ENCODE measurements around the gene KRTAP4-2.

DNA sequence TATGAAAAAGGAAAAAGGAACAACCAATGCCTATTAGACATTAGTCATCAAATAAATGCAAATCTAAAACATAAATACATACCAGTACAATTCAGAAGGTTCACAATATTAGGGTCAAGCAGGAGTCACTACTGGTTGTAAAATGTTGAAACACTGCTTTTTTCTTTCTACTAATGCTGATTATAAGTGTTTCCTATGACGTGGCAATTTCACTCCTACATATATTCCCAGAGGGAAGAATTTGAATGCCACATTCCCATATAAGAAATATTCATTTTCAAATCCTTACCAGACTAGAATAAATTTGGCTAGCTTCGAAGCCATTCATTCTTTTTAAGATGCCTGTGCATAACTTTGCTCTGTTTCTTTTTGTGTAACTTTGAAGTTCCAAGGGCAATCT lies 45.8 kb upstream of the KRTAP4-2 start:
- TF ChIP-seq, protein P1, sequence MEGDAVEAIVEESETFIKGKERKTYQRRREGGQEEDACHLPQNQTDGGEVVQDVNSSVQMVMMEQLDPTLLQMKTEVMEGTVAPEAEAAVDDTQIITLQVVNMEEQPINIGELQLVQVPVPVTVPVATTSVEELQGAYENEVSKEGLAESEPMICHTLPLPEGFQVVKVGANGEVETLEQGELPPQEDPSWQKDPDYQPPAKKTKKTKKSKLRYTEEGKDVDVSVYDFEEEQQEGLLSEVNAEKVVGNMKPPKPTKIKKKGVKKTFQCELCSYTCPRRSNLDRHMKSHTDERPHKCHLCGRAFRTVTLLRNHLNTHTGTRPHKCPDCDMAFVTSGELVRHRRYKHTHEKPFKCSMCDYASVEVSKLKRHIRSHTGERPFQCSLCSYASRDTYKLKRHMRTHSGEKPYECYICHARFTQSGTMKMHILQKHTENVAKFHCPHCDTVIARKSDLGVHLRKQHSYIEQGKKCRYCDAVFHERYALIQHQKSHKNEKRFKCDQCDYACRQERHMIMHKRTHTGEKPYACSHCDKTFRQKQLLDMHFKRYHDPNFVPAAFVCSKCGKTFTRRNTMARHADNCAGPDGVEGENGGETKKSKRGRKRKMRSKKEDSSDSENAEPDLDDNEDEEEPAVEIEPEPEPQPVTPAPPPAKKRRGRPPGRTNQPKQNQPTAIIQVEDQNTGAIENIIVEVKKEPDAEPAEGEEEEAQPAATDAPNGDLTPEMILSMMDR (IDR thresholded peaks at IDR 0.05; ENCODE audit: low read length) = no peak
- TF ChIP-seq EZH2 (IDR thresholded peaks at IDR 0.05; ENCODE audit: borderline replicate concordance, low read length) = no peak

Data from OCI-LY1 (cell line).